Activated naive CD8-positive, alpha-beta T cell treated with anti-CD3 and anti-CD28 coated beads, Interleukin-2, amount 10 ng/mL, durations not matched to agents 7 days and 5 days (primary cell): ENCODE results near the gene SBSN. TPM values are rescaled to one million over a fixed set of nuclear protein-coding genes. Genes with fewer than 3 reads are reported as not detected.

Source experiments
- ATAC-seq: fragments of 150-1000 bp; cut with Tn5 transposase; one replicate; pipeline ENCODE4 v1.10.0; 2021; ENCODE audit warnings: low read depth, moderate library complexity
- POLR2A ChIA-PET: fragments of 350-600 bp; sonication (Branson Sonifier 250); formaldehyde crosslinking; loops from one replicate; lab custom pipeline; 2021; ENCODE audit warnings: antibody characterized with exemption; lab: Charles Lee
- DNase-seq: peaks from one replicate; pipeline ENCODE4 v3.0.0; 2021
- H3K27ac Mint-ChIP-seq: one replicate; pipeline ENCODE4 v1.8.0; 2022; ENCODE audit warnings: mild to moderate bottlenecking, mixed read lengths
- H3K27me3 Mint-ChIP-seq: one replicate; pipeline ENCODE4 v1.8.0; 2022; ENCODE audit warnings: mild to moderate bottlenecking, moderate library complexity, mixed read lengths
- H3K36me3 Mint-ChIP-seq: one replicate; pipeline ENCODE4 v1.8.0; 2021; ENCODE audit warnings: mild to moderate bottlenecking, mixed read lengths
- H3K4me1 Mint-ChIP-seq: one replicate; pipeline ENCODE4 v1.8.0; 2021; ENCODE audit warnings: mixed read lengths
- H3K4me3 Mint-ChIP-seq: one replicate; pipeline ENCODE4 v1.8.0; 2022; ENCODE audit warnings: mild to moderate bottlenecking, moderate library complexity, mixed read lengths
- H3K9me3 Mint-ChIP-seq: one replicate; pipeline ENCODE4 v1.8.0; 2021; ENCODE audit warnings: mixed read lengths
- total RNA-seq, 2 experiments: library from RNA; stranded (reverse); gene quantifications; one replicate each; pipeline ENCODE4 v1.2.3, GENCODE V29; 2021

The SBSN gene
- total RNA-seq, 2 experiments from 2014 or later = not detected

GRCh38 chr19:35516310-35516709 is 11.8 kb downstream of the SBSN start:
- Mint-ChIP-seq H3K4me3 (no peak overlapping the region), H3K36me3 (no peaks in the 10 kb centered on the region), H3K4me1 (no peaks in the 10 kb centered on the region), H3K9me3 (no peaks in the 10 kb centered on the region), H3K27me3 (peaks cover 10% of the 10 kb centered on the region), H3K27ac (no peak overlapping the region)
- DNase-seq = no peak
- no peak for ATAC-seq
- POLR2A ChIA-PET = no interaction called here

GRCh38 chr19:35514282-35514809 is 13.8 kb downstream of the SBSN start:
- Mint-ChIP-seq H3K27me3 (peaks cover 26% of the 10 kb centered on the region), H3K4me3 (no peak overlapping the region), H3K36me3 (no peaks in the 10 kb centered on the region), H3K9me3 (no peaks in the 10 kb centered on the region), H3K4me1 (peaks cover 5% of the 10 kb centered on the region), H3K27ac (no peak overlapping the region)
- DNase-seq (no peak), ATAC-seq (no peak)
- POLR2A ChIA-PET = no interaction called here

GRCh38 chr19:35513628-35514281 is 14.4 kb downstream of the SBSN start, which contains the start of gene DMKN:
TSS of gene DMKN (minus strand) at chr19:35513649. CDS start at chr19:35513475, 174 bp downstream.
- H3K27ac Mint-ChIP-seq = no peak within 1 kb of the TSS
- H3K27me3 Mint-ChIP-seq = peaks cover 32% of the 10 kb centered on the region
- H3K4me3 Mint-ChIP-seq = no peak within 1 kb of the TSS
- H3K9me3 Mint-ChIP-seq = no peaks in the 10 kb centered on the region
- peaks cover 7% of the 10 kb centered on the region for H3K4me1 Mint-ChIP-seq
- POLR2A ChIA-PET = no interaction called here
- peak; percentile 7 for ATAC-seq
- no peak for DNase-seq
- no peaks in the 10 kb centered on the region for H3K36me3 Mint-ChIP-seq

GRCh38 chr19:35512831-35513627 is 15.1 kb downstream of the SBSN start:
- peaks cover 39% of the 10 kb centered on the region for H3K27me3 Mint-ChIP-seq
- POLR2A ChIA-PET = no interaction called here
- peaks cover 7% of the 10 kb centered on the region for H3K4me1 Mint-ChIP-seq
- no peaks in the 10 kb centered on the region for H3K36me3 Mint-ChIP-seq
- DNase-seq = no peak
- H3K9me3 Mint-ChIP-seq = no peaks in the 10 kb centered on the region
- no peak overlapping the region for H3K27ac Mint-ChIP-seq
- H3K4me3 Mint-ChIP-seq = no peak overlapping the region
- ATAC-seq = no peak

- Mint-ChIP-seq H3K27me3 (peaks cover 49% of the 10 kb centered on the region), H3K36me3 (no peaks in the 10 kb centered on the region), H3K4me3 (no peak overlapping the region), H3K4me1 (peaks cover 7% of the 10 kb centered on the region), H3K9me3 (no peaks in the 10 kb centered on the region), H3K27ac (no peak overlapping the region)
- DNase-seq = no peak
- ATAC-seq = no peak
- POLR2A ChIA-PET = no interaction called here
These were observed 16.8 kb downstream of the SBSN start for GRCh38 chr19:35511337-35511736.

- peak overlapping the region; percentile 52 for H3K4me3 Mint-ChIP-seq
- no peaks in the 10 kb centered on the region for H3K9me3 Mint-ChIP-seq
- DNase-seq (no peak), ATAC-seq (no peak)
- H3K4me1 Mint-ChIP-seq = peaks cover 7% of the 10 kb centered on the region
- no peaks in the 10 kb centered on the region for H3K36me3 Mint-ChIP-seq
- POLR2A ChIA-PET = no interaction called here
- no peak overlapping the region for H3K27ac Mint-ChIP-seq
- H3K27me3 Mint-ChIP-seq = peaks cover 51% of the 10 kb centered on the region
These were observed 17.5 kb downstream of the SBSN start for GRCh38 chr19:35510626-35510964.

- no peaks in the 10 kb centered on the region for H3K36me3 Mint-ChIP-seq
- POLR2A ChIA-PET = interaction anchor here (0.6 kb wide), 1 partner anchor 521 kb away, joined by 4 read pairs; no protein-coding TSS in a partner anchor
- H3K4me3 Mint-ChIP-seq = peak overlapping the region; percentile 52
- peaks cover 7% of the 10 kb centered on the region for H3K4me1 Mint-ChIP-seq
- peak; percentile 83 for DNase-seq
- no peaks in the 10 kb centered on the region for H3K9me3 Mint-ChIP-seq
- ATAC-seq = peak; percentile 72
- no peak overlapping the region for H3K27ac Mint-ChIP-seq
- peaks cover 51% of the 10 kb centered on the region for H3K27me3 Mint-ChIP-seq
These were observed 18.1 kb downstream of the SBSN start for GRCh38 chr19:35509861-35510625.

- peaks cover 51% of the 10 kb centered on the region for H3K27me3 Mint-ChIP-seq
- H3K9me3 Mint-ChIP-seq = no peaks in the 10 kb centered on the region
- no peaks in the 10 kb centered on the region for H3K36me3 Mint-ChIP-seq
- peak overlapping the region; percentile 52 for H3K4me3 Mint-ChIP-seq
- ATAC-seq = peak; percentile 65
- POLR2A ChIA-PET = interaction anchor here (0.6 kb wide), 1 partner anchor 520 kb away, joined by 4 read pairs; no protein-coding TSS in a partner anchor
- H3K27ac Mint-ChIP-seq = no peak overlapping the region
- DNase-seq = no peak
- peaks cover 7% of the 10 kb centered on the region for H3K4me1 Mint-ChIP-seq
These were observed 19.0 kb downstream of the SBSN start for GRCh38 chr19:35509018-35509652.

- POLR2A ChIA-PET = no interaction called here
- Mint-ChIP-seq H3K4me1 (peaks cover 7% of the 10 kb centered on the region), H3K27ac (no peak overlapping the region), H3K9me3 (no peaks in the 10 kb centered on the region), H3K27me3 (peaks cover 49% of the 10 kb centered on the region), H3K4me3 (no peak overlapping the region), H3K36me3 (no peaks in the 10 kb centered on the region)
- DNase-seq = no peak
- no peak for ATAC-seq
These were observed 20.0 kb downstream of the SBSN start for GRCh38 chr19:35508129-35508528.

- DNase-seq (no peak), ATAC-seq (no peak)
- Mint-ChIP-seq H3K36me3 (no peaks in the 10 kb centered on the region), H3K4me1 (peaks cover 7% of the 10 kb centered on the region), H3K27me3 (peaks cover 46% of the 10 kb centered on the region), H3K27ac (no peak overlapping the region), H3K9me3 (no peaks in the 10 kb centered on the region), H3K4me3 (no peak overlapping the region)
- POLR2A ChIA-PET = no interaction called here
These were observed 20.6 kb downstream of the SBSN start for GRCh38 chr19:35507561-35507960.

GRCh38 chr19:35506011-35506410 is 22.1 kb downstream of the SBSN start:
- Mint-ChIP-seq H3K9me3 (no peaks in the 10 kb centered on the region), H3K27me3 (peaks cover 42% of the 10 kb centered on the region), H3K4me3 (no peak overlapping the region), H3K36me3 (no peaks in the 10 kb centered on the region), H3K27ac (no peak overlapping the region), H3K4me1 (peaks cover 10% of the 10 kb centered on the region)
- ATAC-seq (no peak), DNase-seq (no peak)
- POLR2A ChIA-PET = interaction anchor here (0.6 kb wide), 1 partner anchor 230 kb away, joined by 3 read pairs; no protein-coding TSS in a partner anchor

- ATAC-seq (no peak), DNase-seq (no peak)
- POLR2A ChIA-PET = no interaction called here
- no peak overlapping the region for H3K27ac Mint-ChIP-seq
- H3K27me3 Mint-ChIP-seq = peaks cover 15% of the 10 kb centered on the region
- peaks cover 3% of the 10 kb centered on the region for H3K4me1 Mint-ChIP-seq
- no peaks in the 10 kb centered on the region for H3K36me3 Mint-ChIP-seq
- H3K9me3 Mint-ChIP-seq = no peaks in the 10 kb centered on the region
- H3K4me3 Mint-ChIP-seq = no peak overlapping the region
These were observed 25.4 kb downstream of the SBSN start for GRCh38 chr19:35502751-35503150.

- Mint-ChIP-seq H3K4me1 (peaks cover 3% of the 10 kb centered on the region), H3K27me3 (peaks cover 9% of the 10 kb centered on the region), H3K36me3 (no peaks in the 10 kb centered on the region), H3K27ac (no peak overlapping the region), H3K9me3 (no peaks in the 10 kb centered on the region), H3K4me3 (no peak overlapping the region)
- POLR2A ChIA-PET = no interaction called here
- ATAC-seq (no peak), DNase-seq (no peak)
These were observed 26.4 kb downstream of the SBSN start for GRCh38 chr19:35501684-35502083.
